NCI-H1436 (cell line): ENCODE data around the gene ATP8B4.

Source experiments
- DNase-seq: peaks from one replicate; lab custom pipeline; 2025; lab: John Stamatoyannopoulos, UW

ATP8B4 gene

GRCh38 chr15:49857496-49858475 lies 261.2 kb downstream of the ATP8B4 start:
- DNase-seq = no peak

- no peak for DNase-seq
Observed at GRCh38 chr15:49855917-49856637, 263.0 kb downstream of the ATP8B4 start.

- no peak for DNase-seq
Observed at GRCh38 chr15:49852756-49853155, 266.3 kb downstream of the ATP8B4 start.

- DNase-seq = no peak
Observed at GRCh38 chr15:49848807-49849206, 270.2 kb downstream of the ATP8B4 start.

GRCh38 chr15:49848282-49848724 lies 270.7 kb downstream of the ATP8B4 start:
- DNase-seq = no peak

GRCh38 chr15:49847423-49848281 lies 271.4 kb downstream of the ATP8B4 start:
- no peak for DNase-seq

- DNase-seq = no peak
Observed at GRCh38 chr15:49844390-49844789, 274.6 kb downstream of the ATP8B4 start.

GRCh38 chr15:49843725-49844124 lies 275.3 kb downstream of the ATP8B4 start:
- DNase-seq = no peak

- DNase-seq = no peak
Observed at GRCh38 chr15:49842031-49842730, 276.9 kb downstream of the ATP8B4 start.

GRCh38 chr15:49832511-49832910 lies 286.5 kb downstream of the ATP8B4 start:
- DNase-seq = no peak

GRCh38 chr15:49831206-49831965 lies 287.6 kb downstream of the ATP8B4 start:
- DNase-seq = no peak

GRCh38 chr15:49830391-49830790 lies 288.6 kb downstream of the ATP8B4 start:
- DNase-seq = no peak

GRCh38 chr15:49827311-49827710 lies 291.7 kb downstream of the ATP8B4 start:
- no peak for DNase-seq

- DNase-seq = no peak
Observed at GRCh38 chr15:49826640-49827234, 292.3 kb downstream of the ATP8B4 start.

GRCh38 chr15:49824775-49825099 lies 294.3 kb downstream of the ATP8B4 start:
- DNase-seq = no peak

GRCh38 chr15:49823987-49824774 lies 294.9 kb downstream of the ATP8B4 start:
- no peak for DNase-seq

- DNase-seq = no peak
Observed at GRCh38 chr15:49817100-49817499, 301.9 kb downstream of the ATP8B4 start.

GRCh38 chr15:49815950-49816349 lies 303.1 kb downstream of the ATP8B4 start:
- DNase-seq = no peak

GRCh38 chr15:49815526-49815925 lies 303.5 kb downstream of the ATP8B4 start:
- DNase-seq = no peak

GRCh38 chr15:49814709-49815108 lies 304.3 kb downstream of the ATP8B4 start:
- no peak for DNase-seq
